ENCODE results near the gene GRIA2. TPM values are rescaled to one million over a fixed set of nuclear protein-coding genes. Genes with fewer than 3 reads are reported as not detected.

The GRIA2 gene
- polyA plus RNA-seq, 3 donors, result not detected

GRCh38 chr4:157223456-157223855 is 2.9 kb downstream of the GRIA2 start:
- Histone ChIP-seq H3K9ac (ENCODE audit: insufficient read depth, low read length, poor library complexity, severe bottlenecking) (no peak overlapping the region), H2AFZ (ENCODE audit: insufficient read depth, low read depth, low read length, poor library complexity, severe bottlenecking) (no peak overlapping the region), H3K36me3 (replicated peaks in 1 of 2; ENCODE audit: control insufficient read depth in 1 of 2, insufficient read depth in 2 of 2, low read length in 2 of 2) (no peaks in the 10 kb centered on the region), H3K4me1 (ENCODE audit: control insufficient read depth in 1 of 2, insufficient read depth in 2 of 2, low read length in 2 of 2) (no peaks in the 10 kb centered on the region), H3K4me2 (replicated peaks; ENCODE audit: extremely low read depth, low read length, poor library complexity, severe bottlenecking) (no peak overlapping the region), H3K79me2 (ENCODE audit: insufficient read depth, low read length) (no peaks in the 10 kb centered on the region), H3K27me3 (ENCODE audit: control insufficient read depth in 2 of 2, insufficient read depth in 2 of 2, low read length in 2 of 2) (peaks cover 42 to 60% of the 10 kb centered on the region in 2 donors), H3K27ac (ENCODE audit: low read depth in 1 of 2, low read length in 2 of 2) (no peak overlapping the region), H3K9me3 (replicated peaks in 1 of 2; ENCODE audit: control insufficient read depth in 1 of 2, insufficient read depth in 1 of 2, low read length in 2 of 2) (peaks cover 3 to 31% of the 10 kb centered on the region in 2 donors), H3K4me3 (replicated peaks in 1 of 3; ENCODE audit: low read depth in 2 of 3, low read length in 3 of 3) (no peak overlapping the region), H4K20me1 (ENCODE audit: insufficient read depth, low read length) (no peaks in the 10 kb centered on the region)
- no peak for DNase-seq
- Mint-ChIP-seq H3K27ac (no peak overlapping the region), H3K4me3 (no peak overlapping the region), H3K36me3 (peaks cover 0 to 7% of the 10 kb centered on the region in 2 donors), H3K4me1 (peaks cover 8% of the 10 kb centered on the region), H3K9me3 (peaks cover 0 to 16% (median 9%) of the 10 kb centered on the region in 7 donors), H3K27me3 (ENCODE audit: low read depth in 3 of 3) (peaks cover 49 to 60% (median 51%) of the 10 kb centered on the region in 3 donors)
- no peak for TF ChIP-seq CTCF (IDR thresholded peaks at IDR 0.05)
- WGBS (ENCODE audit: insufficient coverage), result 71% methylated on average over 1 of the region's 1 CpG
- intact Hi-C loops (cut with micrococcal nuclease), result no loop called here

DNA sequence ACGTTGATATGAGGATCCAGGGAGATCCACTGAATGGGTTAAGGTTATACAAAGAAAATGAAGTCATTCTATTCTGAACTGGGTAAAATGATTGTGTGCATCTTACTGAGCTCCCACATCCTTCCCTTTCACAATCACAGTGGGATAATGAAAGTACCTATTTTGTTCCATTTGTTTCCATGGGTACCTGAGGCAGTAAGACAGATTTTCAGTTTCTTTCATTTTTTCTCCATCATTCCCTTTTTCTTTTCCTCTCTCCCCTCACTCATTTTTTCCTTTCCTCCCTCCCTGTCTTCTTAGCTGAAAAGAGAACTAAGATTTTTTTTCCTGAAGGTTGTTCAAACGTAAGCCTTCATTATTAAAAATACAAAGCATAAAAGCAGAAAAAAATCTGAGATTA is 4.6 kb downstream of the GRIA2 start:
- no peaks in the 10 kb centered on the region for H3K4me1 ChIP-seq (ENCODE audit: control insufficient read depth in 1 of 2, insufficient read depth in 2 of 2, low read length in 2 of 2)
- WGBS (ENCODE audit: insufficient coverage), result no CpG with 5 or more reads among the region's 2 CpGs
- intact Hi-C loops (cut with micrococcal nuclease), result no loop called here

More for the DNA sequence above, 4.6 kb downstream of the GRIA2 start:
- no peaks in the 10 kb centered on the region for H3K79me2 ChIP-seq (ENCODE audit: insufficient read depth, low read length)
- peaks cover 8% of the 10 kb centered on the region for H3K4me1 Mint-ChIP-seq
- H3K4me3 ChIP-seq (replicated peaks in 1 of 3; ENCODE audit: low read depth in 2 of 3, low read length in 3 of 3), result no peak overlapping the region
- peaks cover 42 to 48% (median 44%) of the 10 kb centered on the region in 3 donors for H3K27me3 Mint-ChIP-seq (ENCODE audit: low read depth in 3 of 3)
- H3K27ac ChIP-seq (ENCODE audit: low read depth in 1 of 2, low read length in 2 of 2), result no peak overlapping the region
- H3K9me3 ChIP-seq (replicated peaks in 1 of 2; ENCODE audit: control insufficient read depth in 1 of 2, insufficient read depth in 1 of 2, low read length in 2 of 2), result peaks cover 3 to 27% of the 10 kb centered on the region in 2 donors
- H3K4me3 Mint-ChIP-seq, result no peak overlapping the region
- H3K27me3 ChIP-seq (ENCODE audit: control insufficient read depth in 2 of 2, insufficient read depth in 2 of 2, low read length in 2 of 2), result peaks cover 30 to 48% of the 10 kb centered on the region in 2 donors
- H3K36me3 ChIP-seq (replicated peaks in 1 of 2; ENCODE audit: control insufficient read depth in 1 of 2, insufficient read depth in 2 of 2, low read length in 2 of 2), result no peaks in the 10 kb centered on the region
- peaks cover 0 to 7% of the 10 kb centered on the region in 2 donors for H3K36me3 Mint-ChIP-seq
- H3K4me2 ChIP-seq (replicated peaks; ENCODE audit: extremely low read depth, low read length, poor library complexity, severe bottlenecking), result no peak overlapping the region
- no peak overlapping the region for H3K27ac Mint-ChIP-seq
- H3K9me3 Mint-ChIP-seq, result peaks cover 0 to 15% (median 9%) of the 10 kb centered on the region in 7 donors
- H2AFZ ChIP-seq (ENCODE audit: insufficient read depth, low read depth, low read length, poor library complexity, severe bottlenecking), result no peak overlapping the region
- H3K9ac ChIP-seq (ENCODE audit: insufficient read depth, low read length, poor library complexity, severe bottlenecking), result no peak overlapping the region
- H4K20me1 ChIP-seq (ENCODE audit: insufficient read depth, low read length), result no peaks in the 10 kb centered on the region
- no peak for DNase-seq
- TF ChIP-seq CTCF (IDR thresholded peaks at IDR 0.05), result no peak
